GM19238 (cell line): Measurements from ENCODE around the gene CORO7.
"Not testable (repeated sequence)": the region's sequence is repeated elsewhere in the genome, so short reads cannot be mapped to it uniquely, and the experiment has no call there.

Experiments
- DNase-seq: peaks from one replicate; pipeline ENCODE4 v3.0.0; 2011; ENCODE audit warnings: low spot score; ENCODE audit not compliant: insufficient read length

CORO7 gene

GRCh38 chr16:4338712-4339299 lies 77.6 kb downstream of the CORO7 start:
- no peak for DNase-seq

- DNase-seq = no peak
These were observed 78.2 kb downstream of the CORO7 start for GRCh38 chr16:4338125-4338582.

GRCh38 chr16:4337540-4338088 lies 78.8 kb downstream of the CORO7 start:
- no peak for DNase-seq

- no peak for DNase-seq
These were observed 79.5 kb downstream of the CORO7 start for GRCh38 chr16:4336701-4337539.

- DNase-seq = no peak
These were observed 81.5 kb downstream of the CORO7 start for GRCh38 chr16:4334724-4335495.

- not testable (repeated sequence) for DNase-seq
These were observed 82.7 kb downstream of the CORO7 start for GRCh38 chr16:4333714-4334113.

GRCh38 chr16:4333308-4333638 lies 83.1 kb downstream of the CORO7 start:
- DNase-seq = no peak

- no peak for DNase-seq
These were observed 83.6 kb downstream of the CORO7 start for GRCh38 chr16:4332623-4333307.

- DNase-seq = no peak
These were observed 84.3 kb downstream of the CORO7 start for GRCh38 chr16:4332083-4332482.

GRCh38 chr16:4330277-4330874 lies 86.0 kb downstream of the CORO7 start:
- peak; percentile 94 for DNase-seq

- no peak for DNase-seq
These were observed 87.3 kb downstream of the CORO7 start for GRCh38 chr16:4328782-4329775.

GRCh38 chr16:4328046-4328781 lies 88.2 kb downstream of the CORO7 start:
- peak; percentile 79 for DNase-seq

GRCh38 chr16:4327386-4328045 lies 88.9 kb downstream of the CORO7 start:
- no peak for DNase-seq

GRCh38 chr16:4325253-4325758 lies 91.1 kb downstream of the CORO7 start:
- DNase-seq = no peak

- no peak for DNase-seq
These were observed 91.7 kb downstream of the CORO7 start for GRCh38 chr16:4324492-4325252.

- DNase-seq = no peak
These were observed 92.4 kb downstream of the CORO7 start for GRCh38 chr16:4323845-4324488.
